Gastroesophageal sphincter (tissue), 4 donors: ENCODE results near the gene SPATA2L. TPM values are rescaled to one million over a fixed set of nuclear protein-coding genes. Genes with fewer than 3 reads are reported as not detected.
"Not testable (repeated sequence)": the region's sequence is repeated elsewhere in the genome, so short reads cannot be mapped to it uniquely, and the experiment has no call there.

Experiments used
- ATAC-seq: fragments of 150-250 bp; one replicate; pipeline ENCODE4 v1.9.1; 2016; ENCODE audit warnings: mild to moderate bottlenecking, moderate library complexity
- H3K27ac ChIP-seq, 4 donors: fragments of 200-600 bp; sonication (generic) in 3 of 4; 1 replicate in 3 of 4; 2 replicates in 1 of 4; pipeline ENCODE4 v1.5.1; 2016 to 2019
- H3K27me3 ChIP-seq: fragments of 200-600 bp; sonication (generic); one replicate; pipeline ENCODE4 v1.5.1; 2019
- H3K36me3 ChIP-seq, 2 donors: fragments of 200-600 bp; sonication (generic); one replicate each; pipeline ENCODE4 v1.5.1; 2019; ENCODE audit warnings: control low read depth in 1 of 2
- H3K4me1 ChIP-seq, 3 donors: fragments of 200-600 bp; sonication (generic); 1 replicate in 2 of 3; 2 replicates in 1 of 3; pipeline ENCODE4 v1.5.1; 2016 to 2019; ENCODE audit warnings: control low read depth in 2 of 3
- H3K4me3 ChIP-seq, 2 donors: fragments of 200-600 bp; sonication (generic); one replicate each; pipeline ENCODE4 v1.5.1; 2019; ENCODE audit warnings: mild to moderate bottlenecking in 1 of 2, moderate library complexity in 1 of 2
- H3K9me3 ChIP-seq, 3 donors: fragments of 200-600 bp; sonication (generic); one replicate each; pipeline ENCODE4 v1.5.1; 2017 to 2019; ENCODE audit warnings: control low read depth in 2 of 3
- EP300 ChIP-seq: sonication (generic); formaldehyde crosslinking; IDR thresholded peaks from one replicate; pipeline ENCODE4 v1.6.1; 2017; ENCODE audit warnings: antibody characterized with exemption, mild to moderate bottlenecking
- POLR2A ChIP-seq, 2 donors: fragments of 450-650 bp; IDR thresholded peaks; one replicate each; pipeline ENCODE4 v1.6.1; 2017; ENCODE audit warnings: antibody characterized with exemption in 2 of 2, mild to moderate bottlenecking in 2 of 2, moderate library complexity in 1 of 2
- POLR2AphosphoS5 ChIP-seq: sonication (generic); formaldehyde crosslinking; IDR thresholded peaks from one replicate; pipeline ENCODE4 v1.6.1; 2017; ENCODE audit warnings: antibody characterized with exemption
- WGBS, 2 donors: methylation state at CpG; one replicate each; pipeline ENCODE4 v1.1.5; 2018; ENCODE audit warnings: low coverage in 1 of 2; 5-methylcytosine and 5-hydroxymethylcytosine counted together
- total RNA-seq, 4 donors: library from RNA; depleted of rRNA; stranded (reverse); fragments of >200 nt; gene quantifications; one replicate each; pipeline ENCODE4 v1.1.0, GENCODE V29; 2016
- TF ChIP-seq, protein P1 (sequence below), 4 experiments: fragments of 200-600 bp in 2 of 4; fragments of 450-650 bp in 2 of 4; sonication (generic) in 1 of 4; IDR thresholded peaks; one replicate each; pipeline ENCODE4 v1.5.1; 2017 to 2019; ENCODE audit warnings: antibody characterized with exemption in 4 of 4, mild to moderate bottlenecking in 2 of 4, moderate library complexity in 2 of 4

Gene SPATA2L
- total RNA-seq, 4 donors from 2014 or later, result 8.7 to 21.8 (median 13.2) TPM

DNA sequence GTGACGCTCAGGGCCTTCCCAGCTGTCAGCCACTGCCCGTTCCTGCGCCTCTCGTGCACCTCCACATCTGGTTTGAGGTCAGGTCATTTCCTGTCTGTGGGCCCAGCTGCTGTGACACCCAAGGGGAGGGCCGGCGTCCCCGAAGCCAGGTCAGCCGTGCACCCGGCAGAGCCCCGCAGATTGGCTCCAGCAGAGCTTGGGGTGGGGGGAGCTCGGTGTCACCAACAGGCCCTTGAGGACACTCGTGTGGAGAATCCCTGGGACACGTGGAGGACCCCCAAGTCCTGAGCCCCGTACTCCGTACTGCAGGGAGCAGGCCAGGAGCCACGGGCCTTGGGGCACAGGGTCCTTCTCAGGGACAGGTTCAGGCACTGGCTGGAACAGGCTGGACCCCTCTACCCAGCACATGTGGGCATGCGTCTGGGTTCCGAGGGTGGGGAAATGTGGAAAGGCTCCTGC lies 4.8 kb downstream of the SPATA2L start:
- no CpG with 5 or more reads among the region's 18 CpGs for WGBS, 2 donors
- no peak for ATAC-seq
- Histone ChIP-seq H3K4me3 (no peak overlapping the region), H3K9me3 (no peaks in the 10 kb centered on the region), H3K27me3 (no peaks in the 10 kb centered on the region), H3K36me3 (peaks cover 0 to 64% of the 10 kb centered on the region in 2 donors), H3K27ac (no peak overlapping the region), H3K4me1 (peaks cover 0 to 22% (median 11%) of the 10 kb centered on the region in 3 donors)
- TF ChIP-seq POLR2AphosphoS5 (no peak), EP300 (no peak), POLR2A (IDR thresholded peaks at IDR 0.05) (no peak)
- TF ChIP-seq, protein P1, sequence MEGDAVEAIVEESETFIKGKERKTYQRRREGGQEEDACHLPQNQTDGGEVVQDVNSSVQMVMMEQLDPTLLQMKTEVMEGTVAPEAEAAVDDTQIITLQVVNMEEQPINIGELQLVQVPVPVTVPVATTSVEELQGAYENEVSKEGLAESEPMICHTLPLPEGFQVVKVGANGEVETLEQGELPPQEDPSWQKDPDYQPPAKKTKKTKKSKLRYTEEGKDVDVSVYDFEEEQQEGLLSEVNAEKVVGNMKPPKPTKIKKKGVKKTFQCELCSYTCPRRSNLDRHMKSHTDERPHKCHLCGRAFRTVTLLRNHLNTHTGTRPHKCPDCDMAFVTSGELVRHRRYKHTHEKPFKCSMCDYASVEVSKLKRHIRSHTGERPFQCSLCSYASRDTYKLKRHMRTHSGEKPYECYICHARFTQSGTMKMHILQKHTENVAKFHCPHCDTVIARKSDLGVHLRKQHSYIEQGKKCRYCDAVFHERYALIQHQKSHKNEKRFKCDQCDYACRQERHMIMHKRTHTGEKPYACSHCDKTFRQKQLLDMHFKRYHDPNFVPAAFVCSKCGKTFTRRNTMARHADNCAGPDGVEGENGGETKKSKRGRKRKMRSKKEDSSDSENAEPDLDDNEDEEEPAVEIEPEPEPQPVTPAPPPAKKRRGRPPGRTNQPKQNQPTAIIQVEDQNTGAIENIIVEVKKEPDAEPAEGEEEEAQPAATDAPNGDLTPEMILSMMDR (IDR thresholded peaks at IDR 0.05), result no peak

- Histone ChIP-seq H3K4me3 (no peak overlapping the region), H3K27ac (no peak overlapping the region), H3K27me3 (no peaks in the 10 kb centered on the region), H3K9me3 (no peaks in the 10 kb centered on the region), H3K36me3 (peaks cover 0 to 70% of the 10 kb centered on the region in 2 donors), H3K4me1 (peaks cover 0 to 17% (median 9%) of the 10 kb centered on the region in 3 donors)
- TF ChIP-seq POLR2AphosphoS5, result no peak
- no peak for TF ChIP-seq POLR2A (IDR thresholded peaks at IDR 0.05)
- no peak for TF ChIP-seq EP300
- TF ChIP-seq, protein P1 (IDR thresholded peaks at IDR 0.05), result no peak
- 49% methylated on average over 4 of the region's 25 CpGs; no CpG with 5 or more reads in 1 of the 2 donors for WGBS, 2 donors
- no peak for ATAC-seq
Observed at GRCh38 chr16:89695875-89696669, 5.4 kb downstream of the SPATA2L start.

- no peak for ATAC-seq
Observed at GRCh38 chr16:89695086-89695874, 6.2 kb downstream of the SPATA2L start.

GRCh38 chr16:89694784-89695085 lies 6.8 kb downstream of the SPATA2L start:
- H3K4me1 ChIP-seq, H3K27ac ChIP-seq, H3K4me3 ChIP-seq, H3K27me3 ChIP-seq, H3K9me3 ChIP-seq, ATAC-seq: not testable (repeated sequence)
- WGBS, 2 donors, result no CpG with 5 or more reads among the region's 23 CpGs
- peaks cover 0 to 81% of the 10 kb centered on the region in 2 donors for H3K36me3 ChIP-seq

More at GRCh38 chr16:89695086-89695874, 6.2 kb downstream of the SPATA2L start:
- Histone ChIP-seq H3K4me1 (peaks cover 0 to 9% (median 1%) of the 10 kb centered on the region in 3 donors), H3K27me3 (no peaks in the 10 kb centered on the region), H3K4me3 (no peak overlapping the region), H3K9me3 (no peaks in the 10 kb centered on the region), H3K27ac (no peak overlapping the region), H3K36me3 (peaks cover 0 to 78% of the 10 kb centered on the region in 2 donors)
- WGBS, 2 donors, result no CpG with 5 or more reads among the region's 31 CpGs
- TF ChIP-seq POLR2AphosphoS5, result no peak
- TF ChIP-seq, protein P1 (IDR thresholded peaks at IDR 0.05), result no peak
- TF ChIP-seq POLR2A (IDR thresholded peaks at IDR 0.05), result no peak
- TF ChIP-seq EP300, result no peak

DNA sequence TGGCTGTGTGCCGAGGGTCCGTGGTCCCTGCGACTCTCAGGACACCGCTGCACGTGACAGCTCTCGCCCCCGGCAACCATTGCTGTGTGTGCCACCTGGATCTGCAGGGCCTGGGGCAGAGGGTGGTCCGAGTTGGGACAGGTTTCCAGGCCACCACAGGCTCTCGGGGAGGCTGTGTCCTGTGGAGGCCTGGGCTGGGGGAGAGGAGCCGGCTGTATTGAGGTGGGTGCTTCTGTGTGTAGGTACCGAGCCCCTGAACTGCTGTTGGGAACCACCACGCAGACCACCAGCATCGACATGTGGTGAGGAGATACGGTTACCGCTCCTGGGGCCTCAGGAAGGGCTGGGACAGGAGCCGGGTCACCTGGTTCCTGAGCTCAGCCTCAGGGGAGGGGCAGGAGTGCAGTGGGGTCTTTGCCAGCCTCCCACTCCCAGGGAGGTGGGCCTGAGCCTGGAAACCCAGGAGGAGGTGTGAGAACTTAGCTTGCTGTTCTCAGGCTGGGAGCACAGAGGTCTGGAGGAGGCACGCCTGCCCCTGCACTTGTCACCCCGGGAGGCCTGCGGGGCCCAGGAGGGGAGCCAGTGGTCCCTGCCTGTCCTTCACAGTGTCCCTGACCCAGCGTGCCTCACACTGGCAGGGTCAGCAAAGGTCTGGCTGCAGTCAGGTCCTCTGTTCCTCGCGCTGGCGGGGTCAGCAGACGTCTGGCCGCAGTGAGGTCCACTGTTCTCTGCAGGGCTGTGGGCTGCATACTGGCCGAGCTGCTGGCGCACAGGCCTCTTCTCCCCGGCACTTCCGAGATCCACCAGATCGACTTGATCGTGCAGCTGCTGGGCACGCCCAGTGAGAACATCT lies 7.3 kb downstream of the SPATA2L start:
- H3K36me3 ChIP-seq, result peaks cover 0 to 81% of the 10 kb centered on the region in 2 donors
- 85 to 100% methylated on average over 2 to 4 of the region's 32 CpGs for WGBS, 2 donors
- H3K27me3 ChIP-seq, result no peaks in the 10 kb centered on the region
- no peaks in the 10 kb centered on the region for H3K9me3 ChIP-seq
- no peak overlapping the region for H3K4me3 ChIP-seq
- H3K27ac ChIP-seq, result no peak overlapping the region
- TF ChIP-seq EP300 (no peak), POLR2AphosphoS5 (no peak), POLR2A (IDR thresholded peaks at IDR 0.05) (no peak)
- TF ChIP-seq, protein P1 (IDR thresholded peaks at IDR 0.05), result no peak
- no peak for ATAC-seq
- no peaks in the 10 kb centered on the region for H3K4me1 ChIP-seq
